ENCODE results near the gene PLCD3. TPM values are rescaled to one million over a fixed set of nuclear protein-coding genes. Genes with fewer than 3 reads are reported as not detected.
A peak's percentile ranks its signal among the peaks of the same experiment; 100 is the strongest.

Gene PLCD3
- total and polyA plus RNA-seq, 2 of the 13 experiments (the other 11 are each of a cell fraction or from before 2014, with no cell fraction given) = 11.3 to 39.1 TPM

DNA sequence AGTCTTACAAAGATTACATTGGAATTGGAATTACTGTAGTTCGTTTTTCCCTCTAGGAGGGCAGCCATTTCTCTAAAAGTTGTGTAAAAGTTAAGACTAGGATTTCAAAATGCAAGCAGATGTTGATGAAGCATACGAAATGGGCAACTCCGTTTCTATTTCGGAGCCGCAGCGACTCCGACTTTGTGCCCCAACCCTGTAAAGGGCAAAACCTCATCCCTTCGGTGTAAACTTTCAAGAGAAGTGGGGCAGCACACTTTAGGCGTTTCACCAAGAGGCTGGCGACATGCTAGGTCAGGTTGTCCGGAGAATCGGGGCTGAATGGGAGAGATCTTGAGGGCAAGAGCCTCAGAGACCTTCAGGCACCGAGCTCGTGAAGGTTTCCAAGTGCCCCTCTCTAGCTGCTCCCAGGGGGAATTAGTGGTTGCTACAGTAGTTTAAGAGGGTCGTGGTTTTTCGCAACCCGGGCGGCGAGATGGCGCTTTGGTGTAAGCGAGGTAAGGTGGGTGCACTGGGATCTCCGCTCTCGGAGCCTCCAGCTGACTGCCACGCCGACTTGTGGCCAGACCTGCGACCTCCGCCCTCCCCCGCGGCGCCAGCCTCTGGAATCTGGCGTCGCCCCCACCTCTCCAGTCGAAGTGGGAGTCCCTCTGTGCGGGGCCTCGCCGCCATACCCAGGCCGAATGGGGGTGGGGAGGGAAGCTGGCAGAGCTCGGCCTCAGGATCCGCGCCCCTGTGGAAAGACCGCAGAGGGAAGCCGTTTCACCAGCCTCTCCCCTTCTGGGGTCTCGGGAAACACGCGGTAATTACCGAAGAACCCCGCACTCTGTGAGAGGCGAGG, 28.4 kb upstream of the PLCD3 start (continued):
- TF ChIP-seq ZNF574 (CRISPR knock-in tag; IDR thresholded peaks at IDR 0.05) (peak; percentile 77; the same call in 1 of the 2 replicates), ZNF703 (CRISPR knock-in tag; IDR thresholded peaks at IDR 0.05; ENCODE audit: borderline replicate concordance) (no peak), ZNF33A (CRISPR knock-in tag; IDR thresholded peaks at IDR 0.05; ENCODE audit: borderline replicate concordance) (peak; percentile 25; the same call in 1 of the 2 replicates), ZBTB10 (CRISPR knock-in tag; IDR thresholded peaks at IDR 0.05; ENCODE audit: borderline replicate concordance) (peak; percentile 76; the same call in 1 of the 2 replicates), ZNF747 (CRISPR knock-in tag; IDR thresholded peaks at IDR 0.05; ENCODE audit: borderline replicate concordance) (peak; percentile 79), ZNF296 (CRISPR knock-in tag; conservative IDR thresholded peaks at IDR 0.05) (no peak; the same call in 1 of the 2 replicates), NR3C1 (CRISPR knock-in tag; IDR thresholded peaks at IDR 0.05) (no peak), ZNF260 (CRISPR knock-in tag; IDR thresholded peaks at IDR 0.05; ENCODE audit: borderline replicate concordance, low read depth) (no peak), STAG1 (CRISPR knock-in tag; IDR thresholded peaks at IDR 0.05) (peak; percentile 57), ATF7-NPFF (CRISPR knock-in tag; IDR thresholded peaks at IDR 0.05; ENCODE audit: low read depth) (peak; percentile 65; the same call in 1 of the 2 replicates), ZNF691 (CRISPR knock-in tag; IDR thresholded peaks at IDR 0.05; ENCODE audit: borderline replicate concordance, low read depth) (peak; percentile 95), KDM2A (CRISPR knock-in tag; IDR thresholded peaks at IDR 0.05; ENCODE audit: borderline replicate concordance, low read depth) (peak; percentile 86; the same call in 1 of the 2 replicates), FOXP1 (IDR thresholded peaks at IDR 0.05) (no peak), FOXP1 (CRISPR knock-in tag; IDR thresholded peaks at IDR 0.05) (no peak), JUN (CRISPR knock-in tag; IDR thresholded peaks at IDR 0.05) (peak; percentile 37; the same call in 1 of the 2 replicates), ZNF10 (CRISPR knock-in tag; IDR thresholded peaks at IDR 0.05; ENCODE audit: borderline replicate concordance, low read depth) (0 out of 2 replicates have a peak, but pooled peaks have one; percentile 52), ZNF674 (CRISPR knock-in tag; IDR thresholded peaks at IDR 0.05; ENCODE audit: low read depth) (0 out of 2 replicates have a peak, but pooled peaks have one; percentile 18)
- TF ChIP-seq, protein P1, sequence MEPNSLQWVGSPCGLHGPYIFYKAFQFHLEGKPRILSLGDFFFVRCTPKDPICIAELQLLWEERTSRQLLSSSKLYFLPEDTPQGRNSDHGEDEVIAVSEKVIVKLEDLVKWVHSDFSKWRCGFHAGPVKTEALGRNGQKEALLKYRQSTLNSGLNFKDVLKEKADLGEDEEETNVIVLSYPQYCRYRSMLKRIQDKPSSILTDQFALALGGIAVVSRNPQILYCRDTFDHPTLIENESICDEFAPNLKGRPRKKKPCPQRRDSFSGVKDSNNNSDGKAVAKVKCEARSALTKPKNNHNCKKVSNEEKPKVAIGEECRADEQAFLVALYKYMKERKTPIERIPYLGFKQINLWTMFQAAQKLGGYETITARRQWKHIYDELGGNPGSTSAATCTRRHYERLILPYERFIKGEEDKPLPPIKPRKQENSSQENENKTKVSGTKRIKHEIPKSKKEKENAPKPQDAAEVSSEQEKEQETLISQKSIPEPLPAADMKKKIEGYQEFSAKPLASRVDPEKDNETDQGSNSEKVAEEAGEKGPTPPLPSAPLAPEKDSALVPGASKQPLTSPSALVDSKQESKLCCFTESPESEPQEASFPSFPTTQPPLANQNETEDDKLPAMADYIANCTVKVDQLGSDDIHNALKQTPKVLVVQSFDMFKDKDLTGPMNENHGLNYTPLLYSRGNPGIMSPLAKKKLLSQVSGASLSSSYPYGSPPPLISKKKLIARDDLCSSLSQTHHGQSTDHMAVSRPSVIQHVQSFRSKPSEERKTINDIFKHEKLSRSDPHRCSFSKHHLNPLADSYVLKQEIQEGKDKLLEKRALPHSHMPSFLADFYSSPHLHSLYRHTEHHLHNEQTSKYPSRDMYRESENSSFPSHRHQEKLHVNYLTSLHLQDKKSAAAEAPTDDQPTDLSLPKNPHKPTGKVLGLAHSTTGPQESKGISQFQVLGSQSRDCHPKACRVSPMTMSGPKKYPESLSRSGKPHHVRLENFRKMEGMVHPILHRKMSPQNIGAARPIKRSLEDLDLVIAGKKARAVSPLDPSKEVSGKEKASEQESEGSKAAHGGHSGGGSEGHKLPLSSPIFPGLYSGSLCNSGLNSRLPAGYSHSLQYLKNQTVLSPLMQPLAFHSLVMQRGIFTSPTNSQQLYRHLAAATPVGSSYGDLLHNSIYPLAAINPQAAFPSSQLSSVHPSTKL (CRISPR knock-in tag; IDR thresholded peaks at IDR 0.05) = peak; percentile 27
